Amniotic stem cell (primary cell): ENCODE measurements around the gene EPHA10.
A peak's percentile ranks its signal among the peaks of the same experiment; 100 is the strongest.

Experiments used
- DNase-seq: peaks from one replicate; lab custom pipeline; 2025; lab: John Stamatoyannopoulos, UW

The EPHA10 gene

GRCh38 chr1:37764888-37765441 lies at the start of gene EPHA10:
TSS of gene EPHA10 (minus strand) at chr1:37765120. CDS start at chr1:37765066, 54 bp downstream.
- no peak for DNase-seq

DNA sequence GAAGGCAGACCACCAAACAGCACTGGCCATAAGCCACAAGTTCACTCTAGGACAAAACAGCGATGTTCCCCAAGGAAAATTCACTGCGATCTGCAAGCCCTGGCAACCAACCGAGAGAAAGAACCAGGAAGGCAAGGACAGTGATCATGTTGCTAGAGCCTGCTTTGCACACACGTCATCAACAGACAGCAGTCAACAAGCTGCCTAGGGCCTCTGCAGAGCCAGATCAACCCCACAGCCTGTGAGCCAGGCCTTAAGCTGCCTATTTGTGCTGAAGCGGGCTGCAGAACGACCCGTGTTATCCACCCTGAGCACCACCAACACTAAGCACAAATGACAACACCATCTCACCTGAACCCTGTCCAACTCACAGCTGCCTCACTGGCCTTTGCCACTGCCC lies 49.3 kb upstream of the EPHA10 start:
- no peak for DNase-seq

DNA sequence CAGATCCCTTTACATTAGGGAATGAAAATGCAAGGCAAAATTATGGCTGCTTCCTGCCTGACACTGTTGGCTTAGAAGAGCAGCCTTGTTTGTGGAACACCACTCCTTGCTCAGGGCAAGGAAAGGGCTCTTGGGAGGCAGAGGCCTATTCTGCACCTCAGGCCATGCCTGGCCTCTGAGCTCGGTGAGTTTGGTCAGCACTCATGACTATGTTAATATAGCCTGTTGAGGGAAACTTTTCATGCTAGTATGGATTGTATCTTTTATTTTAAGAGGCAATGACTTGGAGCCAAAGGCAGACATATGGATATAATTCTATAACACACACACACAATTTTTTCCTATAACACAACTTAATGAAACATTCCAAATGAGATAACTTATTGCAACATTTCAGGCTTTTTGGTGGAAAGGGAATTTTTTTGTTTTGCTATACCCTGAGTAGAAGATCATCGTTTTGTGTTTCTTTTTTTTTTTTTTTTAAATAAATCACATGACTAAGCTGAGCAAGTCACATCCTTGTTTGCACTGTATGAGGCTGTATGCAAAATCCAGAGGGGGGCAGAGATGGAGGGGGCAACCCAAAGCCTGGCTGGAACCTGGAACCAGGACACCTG lies 48.7 kb upstream of the EPHA10 start:
- no peak for DNase-seq

DNA sequence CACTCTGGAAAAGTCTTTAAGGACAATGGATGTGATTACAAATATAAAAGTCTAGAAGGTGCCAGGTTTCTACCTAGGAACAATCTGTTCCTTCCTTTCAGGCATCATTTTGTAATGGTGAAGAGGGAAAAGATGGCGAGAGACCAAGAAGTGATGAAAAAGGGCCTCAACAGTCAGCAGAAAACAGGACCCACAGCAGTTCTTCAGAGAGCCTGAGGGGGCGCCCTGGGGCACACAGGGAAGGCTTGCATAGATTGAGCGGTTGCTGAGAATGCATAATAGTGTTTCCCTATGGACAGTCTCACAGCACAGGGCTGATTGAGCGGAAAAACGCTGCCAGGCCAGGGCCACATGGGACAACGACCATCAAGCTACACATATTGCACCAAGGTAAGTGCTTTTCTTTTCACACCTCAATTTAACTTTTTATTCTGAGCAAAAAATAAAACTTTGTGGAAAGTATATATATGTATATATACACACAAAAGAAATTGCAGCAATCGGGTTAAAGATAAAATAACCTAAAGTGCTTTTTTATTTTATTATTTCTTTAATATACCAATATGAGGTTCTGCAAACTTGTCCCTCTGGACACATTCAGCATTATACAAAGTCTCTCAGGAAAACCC lies 46.2 kb upstream of the EPHA10 start:
- peak; percentile 41 for DNase-seq

GRCh38 chr1:37809942-37810341 lies 45.0 kb upstream of the EPHA10 start:
- no peak for DNase-seq

GRCh38 chr1:37808369-37809319 lies 43.7 kb upstream of the EPHA10 start:
- DNase-seq: peak; percentile 66

- peak; percentile 79 for DNase-seq
Measured at GRCh38 chr1:37807555-37808368, 42.8 kb upstream of the EPHA10 start, which contains the start of the genes C1orf122 and YRDC. TSS of gene C1orf122 (plus strand) at chr1:37807790. CDS start at chr1:37808405, 615 bp downstream. TSS of gene YRDC (minus strand) at chr1:37808208. CDS start at chr1:37808180, 28 bp downstream.

DNA sequence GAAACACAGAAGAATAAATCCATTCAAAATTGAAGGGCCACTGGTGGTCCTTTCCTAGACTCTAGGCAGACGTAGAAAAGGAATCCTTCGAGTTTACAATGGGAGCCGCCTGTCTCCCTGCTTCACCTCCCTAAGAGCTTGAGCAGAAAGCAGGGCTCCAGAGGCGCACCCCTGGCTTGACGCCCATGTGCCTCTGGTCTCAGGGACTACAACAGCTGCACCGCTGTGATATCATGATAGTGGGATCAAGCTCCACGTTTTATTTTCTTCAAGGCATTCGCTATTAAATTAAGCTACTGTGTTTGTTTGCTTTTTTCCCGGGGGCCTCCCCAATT lies 42.3 kb upstream of the EPHA10 start:
- DNase-seq: no peak

- DNase-seq: no peak
Measured at GRCh38 chr1:37802439-37802838, 37.5 kb upstream of the EPHA10 start.

- no peak for DNase-seq
Measured at GRCh38 chr1:37797750-37798345, 32.9 kb upstream of the EPHA10 start.

GRCh38 chr1:37795340-37796125 lies 30.6 kb upstream of the EPHA10 start:
- DNase-seq: no peak

DNA sequence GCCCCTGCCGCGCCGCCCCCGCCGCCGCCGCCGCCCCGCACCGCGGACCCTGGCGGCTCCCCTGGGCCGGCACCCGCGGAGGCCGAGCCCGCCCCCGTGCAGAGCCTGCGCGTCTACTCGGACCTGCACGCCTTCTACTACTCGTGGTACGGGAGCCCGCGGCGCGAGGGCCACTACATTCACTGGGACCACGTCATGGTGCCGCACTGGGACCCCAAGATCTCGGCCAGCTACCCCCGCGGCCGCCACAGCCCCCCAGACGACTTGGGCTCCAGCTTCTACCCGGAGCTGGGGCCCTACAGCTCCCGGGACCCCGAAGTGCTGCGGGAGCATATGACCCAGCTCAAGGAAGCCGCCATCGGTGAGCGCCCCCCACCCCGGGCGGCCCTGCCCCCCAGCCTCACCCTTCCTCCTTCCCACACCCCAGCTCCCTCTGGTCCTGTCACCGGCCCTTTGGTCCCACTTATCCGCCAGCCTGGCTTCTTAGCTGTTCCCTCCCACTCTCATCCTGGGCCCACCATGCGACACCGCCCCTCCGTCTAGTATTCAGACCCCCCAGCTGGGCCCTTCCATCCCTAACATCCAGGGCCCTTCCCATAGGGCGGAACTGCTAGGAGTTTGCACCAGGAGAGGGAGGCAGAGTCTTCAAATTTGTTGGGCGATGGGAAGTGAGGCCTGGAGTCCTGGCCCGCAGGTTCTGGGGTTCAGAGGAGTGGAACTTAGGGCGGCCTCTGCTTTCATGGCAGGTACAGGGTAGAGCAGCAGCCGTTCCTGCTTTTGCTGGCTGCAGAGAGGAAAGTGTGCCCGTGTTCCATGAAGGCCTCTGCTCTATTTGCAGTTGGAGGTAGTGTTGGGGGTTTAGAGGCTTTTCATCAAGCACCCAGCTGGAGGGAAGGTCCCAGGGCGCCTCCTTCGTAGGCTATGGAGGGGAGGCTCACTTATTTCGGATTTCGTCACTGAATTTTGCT lies 29.7 kb upstream of the EPHA10 start:
- DNase-seq: no peak

- peak; percentile 24 for DNase-seq
Measured at GRCh38 chr1:37793773-37794371, 29.0 kb upstream of the EPHA10 start, which contains the start of gene MANEAL. TSS of gene MANEAL (plus strand) at chr1:37793847. CDS start at chr1:37794183, 336 bp downstream.

GRCh38 chr1:37792943-37793686 lies 28.2 kb upstream of the EPHA10 start:
- no peak for DNase-seq

- no peak for DNase-seq
Measured at GRCh38 chr1:37782491-37782890, 17.6 kb upstream of the EPHA10 start.

- DNase-seq: no peak
Measured at GRCh38 chr1:37778654-37779053, 13.7 kb upstream of the EPHA10 start.

DNA sequence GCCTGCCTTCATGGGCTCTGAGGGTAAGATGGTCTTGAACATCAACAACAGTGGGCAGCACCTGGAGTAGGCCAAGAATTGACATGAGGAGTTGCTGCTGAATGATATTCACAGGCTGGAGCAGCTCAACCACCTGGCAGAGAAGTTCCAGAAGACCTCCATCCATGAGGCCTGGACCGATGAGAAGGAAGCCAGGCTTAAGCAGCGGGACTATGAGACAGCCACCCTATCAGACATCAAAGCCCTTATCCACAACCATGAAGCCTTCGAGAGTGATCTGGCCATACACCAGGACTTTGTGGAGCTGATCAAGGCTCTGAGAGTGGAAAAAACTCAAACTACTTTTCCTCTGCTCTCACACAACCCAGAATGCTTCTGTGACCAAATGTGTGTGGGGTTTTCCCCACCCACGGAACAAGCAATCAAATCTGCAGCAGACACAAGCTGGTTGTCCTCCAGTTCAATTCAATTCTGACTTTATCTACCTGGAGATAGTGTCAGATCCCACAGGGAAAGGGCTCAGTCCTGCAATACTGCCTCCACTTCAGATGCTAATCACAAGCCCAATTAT lies 12.1 kb upstream of the EPHA10 start:
- DNase-seq: no peak
